ENCODE data around the gene RNF31.
"Not testable (repeated sequence)": the region's sequence is repeated elsewhere in the genome, so short reads cannot be mapped to it uniquely, and the experiment has no call there.

The RNF31 gene

GRCh38 chr14:24146978-24147760, at the start of gene RNF31:
Gene RNF31, plus strand, starts transcription at chr14:24147498. Its CDS starts 201 bp downstream, at chr14:24147699.
- peak; percentile 99 for DNase-seq

DNA sequence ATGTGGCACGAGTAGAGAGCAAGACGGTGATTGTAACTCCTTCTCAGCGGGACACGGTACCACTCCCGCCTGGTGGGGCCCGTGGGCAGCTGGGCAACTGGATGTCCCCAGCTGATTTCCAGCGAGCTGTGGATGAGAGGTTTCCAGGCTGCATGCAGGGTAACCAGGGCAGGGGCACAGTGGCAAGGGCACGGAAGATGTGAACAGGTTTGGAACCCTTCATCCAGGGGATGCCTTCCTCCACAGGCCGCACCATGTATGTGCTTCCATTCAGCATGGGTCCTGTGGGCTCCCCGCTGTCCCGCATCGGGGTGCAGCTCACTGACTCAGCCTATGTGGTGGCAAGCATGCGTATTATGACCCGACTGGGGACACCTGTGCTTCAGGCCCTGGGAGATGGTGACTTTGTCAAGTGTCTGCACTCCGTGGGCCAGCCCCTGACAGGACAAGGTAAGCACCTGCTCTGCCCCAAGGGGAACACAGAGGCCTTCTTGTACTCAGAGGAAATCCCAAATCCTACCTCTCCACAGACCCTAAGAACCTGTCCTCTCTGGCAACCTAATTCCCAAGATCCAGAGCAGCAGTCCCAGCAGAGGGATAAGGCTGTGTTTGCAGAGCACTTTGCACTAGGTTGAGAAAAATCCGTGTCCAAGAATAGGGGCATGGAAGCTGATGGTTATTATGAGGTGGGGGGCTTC, 48.9 kb upstream of the RNF31 start:
- DNase-seq, result no peak

- DNase-seq, result no peak
Observed at GRCh38 chr14:24098927-24099813, 48.1 kb upstream of the RNF31 start.

DNA sequence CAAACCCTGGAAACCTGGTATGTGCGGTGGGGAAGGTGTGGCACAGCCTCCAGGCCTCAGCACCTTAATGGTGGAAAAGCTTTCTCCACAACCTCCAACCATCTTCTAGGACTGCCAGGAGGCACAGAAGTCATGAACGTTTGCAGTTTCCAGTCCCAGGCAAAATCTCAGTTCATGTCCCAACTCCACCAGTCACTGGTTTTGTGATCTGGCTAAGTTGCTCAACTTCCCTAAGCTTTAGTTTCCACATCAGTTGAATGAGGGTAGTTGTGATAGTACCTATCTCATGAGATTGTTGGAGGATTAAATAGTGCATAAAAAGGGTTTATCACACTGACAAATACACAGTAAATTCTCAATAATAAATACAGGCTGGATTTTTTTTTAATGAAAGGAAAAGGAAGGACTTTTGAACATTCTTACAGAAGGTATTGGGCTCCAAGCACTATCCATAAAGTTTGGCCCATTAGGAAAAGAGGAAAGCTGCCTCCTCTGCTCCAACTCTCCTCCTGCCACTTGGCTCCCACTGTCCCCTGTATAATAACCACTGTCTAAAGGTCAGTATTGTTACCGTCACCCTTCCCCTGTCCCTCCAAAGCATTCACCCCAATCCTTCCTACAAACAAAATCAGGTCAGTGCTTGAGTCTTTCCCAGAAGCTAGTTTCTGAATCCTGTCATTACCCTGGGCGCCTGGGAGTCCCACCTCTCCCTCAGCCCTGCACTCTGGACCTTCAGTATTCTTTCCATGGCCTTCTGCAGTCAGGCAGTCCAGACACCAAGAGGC, 46.9 kb upstream of the RNF31 start:
- DNase-seq, result peak; percentile 77

GRCh38 chr14:24100982-24101494, 46.3 kb upstream of the RNF31 start:
- DNase-seq, result no peak

DNA sequence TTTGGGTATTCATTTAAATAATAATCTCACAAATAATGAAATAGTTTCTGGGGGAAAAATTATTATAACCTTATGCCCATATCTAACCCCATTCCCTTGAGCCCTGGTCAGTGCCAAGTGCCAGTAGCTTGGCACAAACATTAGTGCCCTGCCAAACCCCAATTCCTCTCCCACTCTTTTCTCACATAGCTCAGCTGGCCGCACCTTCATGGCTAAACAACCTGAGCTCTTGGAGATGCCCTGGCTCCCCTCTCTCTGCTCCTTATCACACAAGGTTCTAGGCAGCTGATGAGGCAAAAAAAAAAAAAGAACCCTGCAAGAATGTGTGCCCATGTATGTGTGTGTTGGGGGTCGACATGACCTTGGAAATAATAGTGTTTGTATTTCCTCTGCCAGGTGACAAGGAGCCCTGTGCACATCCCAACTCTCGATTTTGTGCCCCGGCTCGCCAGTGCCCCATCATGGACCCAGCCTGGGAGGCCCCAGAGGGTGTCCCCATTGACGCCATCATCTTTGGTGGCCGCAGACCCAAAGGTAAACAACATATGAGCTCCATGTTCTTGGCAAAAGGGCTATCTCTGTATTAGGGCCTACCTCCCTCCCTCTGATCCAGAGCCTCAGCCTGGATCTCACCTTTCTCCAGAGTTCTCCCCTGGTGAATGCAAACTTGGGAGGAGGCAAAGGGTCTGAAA, 44.8 kb upstream of the RNF31 start:
- DNase-seq, result no peak

DNA sequence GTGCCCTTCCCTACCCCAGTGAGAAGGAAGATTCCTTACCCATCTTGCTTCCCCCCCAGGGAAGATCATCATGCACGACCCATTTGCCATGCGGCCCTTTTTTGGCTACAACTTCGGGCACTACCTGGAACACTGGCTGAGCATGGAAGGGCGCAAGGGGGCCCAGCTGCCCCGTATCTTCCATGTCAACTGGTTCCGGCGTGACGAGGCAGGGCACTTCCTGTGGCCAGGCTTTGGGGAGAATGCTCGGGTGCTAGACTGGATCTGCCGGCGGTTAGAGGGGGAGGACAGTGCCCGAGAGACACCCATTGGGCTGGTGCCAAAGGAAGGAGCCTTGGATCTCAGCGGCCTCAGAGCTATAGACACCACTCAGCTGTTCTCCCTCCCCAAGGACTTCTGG, 43.8 kb upstream of the RNF31 start:
- DNase-seq, result no peak

DNA sequence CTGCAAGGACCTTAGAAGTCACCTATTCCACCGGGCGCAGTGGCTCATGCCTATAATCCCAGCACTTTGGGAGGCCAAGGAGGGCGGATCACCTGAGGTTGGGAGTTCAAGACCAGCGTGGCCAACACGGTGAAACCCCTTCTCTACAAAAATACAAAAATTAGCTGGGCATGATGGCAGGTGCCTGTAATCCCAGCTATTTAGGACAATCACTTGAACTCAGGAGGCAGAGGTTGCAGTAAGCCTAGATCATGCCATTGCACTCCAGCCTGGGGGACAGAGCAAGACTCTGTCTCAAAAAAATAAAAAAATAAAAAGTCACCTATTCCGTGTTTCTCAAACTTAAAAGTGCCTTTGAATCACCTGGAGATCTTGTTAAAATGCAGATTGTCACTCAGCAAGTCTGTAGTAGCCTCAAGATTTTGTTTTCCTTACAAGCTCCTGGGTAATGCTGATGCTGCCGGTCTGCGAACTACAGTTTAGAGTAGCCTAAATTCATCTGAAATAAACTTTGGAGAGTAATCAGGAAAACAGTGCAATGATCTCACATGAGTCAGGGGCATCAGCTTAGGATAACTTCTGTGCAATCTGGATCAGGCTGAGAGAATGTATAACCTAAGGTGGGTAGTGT, 41.6 kb upstream of the RNF31 start:
- DNase-seq, result not testable (repeated sequence)

DNA sequence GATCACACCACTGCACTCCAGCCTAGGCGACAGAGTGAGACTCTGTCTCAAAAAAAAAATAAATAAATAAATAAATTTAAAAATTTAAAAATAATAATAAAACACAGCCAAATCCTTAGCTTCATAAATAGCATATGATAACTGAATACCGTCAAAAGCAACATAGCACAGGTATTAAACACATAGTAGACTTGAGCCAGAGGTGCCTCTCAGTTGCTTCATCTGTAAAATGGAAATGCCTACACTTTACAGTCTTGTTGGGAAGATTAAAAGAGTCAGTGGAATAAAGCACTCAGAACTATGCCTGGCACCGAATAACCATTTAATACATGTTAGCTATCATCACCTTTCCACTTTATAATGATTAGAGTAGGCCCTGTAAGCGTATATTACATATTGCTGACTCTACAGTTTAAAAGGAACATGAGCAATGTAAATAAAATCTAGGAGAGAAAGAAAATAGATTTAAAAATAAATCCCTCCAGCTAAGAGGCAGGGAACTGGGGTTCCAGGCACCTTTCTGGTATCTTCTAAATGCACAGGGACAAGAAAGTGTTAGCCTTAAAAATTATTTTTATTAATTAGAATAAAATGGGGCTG, 40.5 kb upstream of the RNF31 start:
- no peak for DNase-seq

- DNase-seq, result no peak
Observed at GRCh38 chr14:24108336-24108874, 38.9 kb upstream of the RNF31 start.

DNA sequence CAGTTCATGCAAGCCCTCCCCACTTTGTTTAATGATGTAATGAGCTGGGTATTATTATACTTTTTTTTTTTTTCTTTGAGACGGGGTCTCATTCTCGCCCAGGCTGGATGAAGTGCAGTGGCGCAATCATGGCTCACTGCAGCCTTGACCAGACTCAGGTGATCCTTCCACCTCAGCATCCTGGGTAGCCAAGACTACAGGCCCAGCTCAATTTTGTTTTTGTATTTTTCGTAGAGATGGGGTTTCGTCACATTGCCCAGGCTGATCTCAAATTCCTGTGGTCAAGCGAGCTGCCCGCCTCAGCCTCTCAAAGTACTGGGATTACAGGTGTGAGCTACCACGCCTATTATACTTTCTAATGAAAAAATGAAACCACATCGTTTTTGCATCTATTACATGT, 37.2 kb upstream of the RNF31 start:
- DNase-seq, result no peak

GRCh38 chr14:24110523-24110922, 36.8 kb upstream of the RNF31 start:
- no peak for DNase-seq

DNA sequence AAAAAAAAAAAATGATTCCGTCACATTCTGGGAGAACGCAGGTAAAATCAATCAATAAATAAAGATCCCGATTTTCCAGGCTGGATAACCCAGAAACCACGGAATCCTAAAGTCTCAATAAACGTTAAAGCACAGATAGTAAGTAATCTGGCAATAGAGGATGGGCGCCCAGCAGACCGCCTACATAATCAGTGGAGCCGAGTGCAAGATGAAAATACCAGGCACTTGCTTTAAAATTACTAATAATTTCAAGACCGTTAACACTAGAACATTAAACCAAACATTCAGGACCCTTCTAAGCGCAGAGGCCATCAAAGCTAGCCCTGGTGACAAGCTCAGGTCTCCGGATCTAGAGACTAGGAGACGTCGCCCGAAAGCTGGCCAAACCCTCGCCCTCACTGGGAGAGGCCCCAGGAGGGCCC, 33.9 kb upstream of the RNF31 start:
- no peak for DNase-seq

GRCh38 chr14:24113801-24114531, 33.3 kb upstream of the RNF31 start:
- DNase-seq, result peak; percentile 96

DNA sequence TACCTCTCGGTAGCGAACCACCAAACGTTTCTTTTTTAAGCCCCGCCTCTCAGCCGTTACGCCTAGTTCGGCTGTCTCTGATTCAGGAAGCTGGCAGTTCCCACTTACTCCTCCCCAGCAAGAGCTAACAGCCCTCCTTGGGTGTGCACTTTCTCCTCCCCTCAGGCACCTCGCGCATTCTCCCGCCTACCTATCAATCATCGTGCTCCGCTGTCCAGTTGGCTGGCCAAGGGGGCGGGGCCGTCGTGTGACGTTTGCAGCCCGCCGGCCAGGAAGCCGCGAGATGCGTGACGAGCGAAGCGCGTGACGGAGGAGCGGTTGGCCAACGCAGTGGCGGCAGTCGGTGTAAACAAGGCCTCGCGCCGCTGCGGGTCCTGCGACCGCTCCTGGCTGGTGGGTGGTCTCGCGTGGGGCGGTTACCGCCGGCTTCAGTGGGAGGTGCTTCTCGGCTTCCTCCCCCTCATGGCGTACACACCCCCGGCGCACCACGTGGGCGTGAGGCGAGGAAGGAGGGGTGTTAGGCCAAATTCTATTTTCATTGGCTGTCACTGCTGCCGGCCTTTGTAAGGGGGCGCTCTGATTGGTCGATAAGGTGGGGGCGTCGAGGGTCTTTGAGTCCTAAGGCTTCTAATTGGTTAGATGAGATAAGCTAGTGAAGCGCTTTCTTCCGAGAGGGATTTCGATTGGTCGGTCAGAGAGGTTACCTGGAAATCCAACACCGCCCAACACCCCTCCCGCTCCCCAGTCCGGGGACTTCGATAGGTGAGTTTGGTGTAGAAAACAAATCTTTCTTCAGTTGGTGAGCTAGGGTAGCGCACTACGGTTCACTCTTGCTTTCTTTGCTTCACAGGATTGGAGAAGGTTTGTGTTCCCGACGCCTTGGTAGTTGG, 32.5 kb upstream of the RNF31 start, which contains the start of the genes DCAF11 and NRL:
Gene DCAF11 (plus strand): TSS at position 246 of the 890 bp plus-strand sequence. CDS start 818 bp downstream, outside the sequence.
Gene NRL (minus strand): TSS at position 418 of the 890 bp plus-strand sequence. CDS start 32,101 bp downstream, outside the sequence.
- DNase-seq, result peak; percentile 100

GRCh38 chr14:24115422-24116127, 31.7 kb upstream of the RNF31 start:
- DNase-seq, result no peak

DNA sequence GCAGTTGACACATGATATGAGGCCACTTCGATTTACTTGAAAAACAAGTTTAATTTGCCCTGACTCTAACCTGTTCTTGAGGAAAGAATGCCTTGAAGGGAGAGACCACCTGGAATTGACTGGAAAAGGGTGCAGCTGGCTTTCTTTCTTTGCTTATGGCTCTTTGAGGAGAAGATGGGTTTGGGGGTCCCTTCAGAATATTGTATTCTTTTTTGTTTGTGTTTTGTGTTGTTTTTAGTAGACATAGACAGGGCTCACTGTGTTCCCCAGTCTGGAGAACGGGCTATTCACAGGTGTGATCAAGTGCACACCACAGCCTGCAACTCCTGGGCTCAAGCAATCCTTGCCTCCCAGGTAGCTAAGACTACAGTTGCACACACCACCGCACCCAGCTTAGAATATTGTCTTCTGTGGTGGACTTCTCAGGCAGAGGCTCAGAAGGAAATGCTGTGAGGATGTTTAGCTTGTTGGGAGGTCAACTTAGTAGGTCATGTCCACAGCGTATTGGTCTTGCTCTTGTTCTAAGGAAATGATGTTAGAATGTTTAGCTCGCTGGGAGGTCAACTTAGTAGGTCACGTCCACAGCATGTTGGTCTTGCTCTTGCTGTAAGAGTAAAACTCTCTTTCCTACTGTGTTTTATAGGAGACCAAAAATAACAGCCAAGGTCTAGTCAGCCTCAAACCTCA, 31.0 kb upstream of the RNF31 start:
- no peak for DNase-seq

All from inflammatory macrophage treated with lipopolysaccharide for 4 hours (primary cell).